Stimulated activated effector memory CD8-positive, alpha-beta T cell treated with anti-CD3 and anti-CD28 coated beads, Interleukin-12 subunit alpha, Interleukin-12 subunit beta, amount 100 ng/mL, for 72 hours (primary cell): ENCODE measurements around the gene ST6GALNAC3.
"Not testable (repeated sequence)": the region's sequence is repeated elsewhere in the genome, so short reads cannot be mapped to it uniquely, and the experiment has no call there.

Experiments
- ATAC-seq: fragments of 150-1000 bp; cut with Tn5 transposase; 2 replicates; pipeline ENCODE4 v1.10.0; 2021
- DNase-seq, 2 donors: peaks; one replicate each; pipeline ENCODE4 v3.0.0; 2021 to 2022; ENCODE audit warnings: low spot score in 2 of 2
- H3K27ac Mint-ChIP-seq: one replicate; pipeline ENCODE4 v1.8.0; 2022; ENCODE audit warnings: mild to moderate bottlenecking, mixed read lengths
- H3K36me3 Mint-ChIP-seq: one replicate; pipeline ENCODE4 v1.8.0; 2022; ENCODE audit warnings: mild to moderate bottlenecking, mixed read lengths
- H3K4me1 Mint-ChIP-seq: one replicate; pipeline ENCODE4 v1.8.0; 2022; ENCODE audit warnings: mixed read lengths
- H3K4me3 Mint-ChIP-seq: one replicate; pipeline ENCODE4 v1.8.0; 2022; ENCODE audit warnings: mild to moderate bottlenecking, mixed read lengths
- H3K9me3 Mint-ChIP-seq: one replicate; pipeline ENCODE4 v1.8.0; 2022; ENCODE audit warnings: mixed read lengths

Gene ST6GALNAC3

DNA sequence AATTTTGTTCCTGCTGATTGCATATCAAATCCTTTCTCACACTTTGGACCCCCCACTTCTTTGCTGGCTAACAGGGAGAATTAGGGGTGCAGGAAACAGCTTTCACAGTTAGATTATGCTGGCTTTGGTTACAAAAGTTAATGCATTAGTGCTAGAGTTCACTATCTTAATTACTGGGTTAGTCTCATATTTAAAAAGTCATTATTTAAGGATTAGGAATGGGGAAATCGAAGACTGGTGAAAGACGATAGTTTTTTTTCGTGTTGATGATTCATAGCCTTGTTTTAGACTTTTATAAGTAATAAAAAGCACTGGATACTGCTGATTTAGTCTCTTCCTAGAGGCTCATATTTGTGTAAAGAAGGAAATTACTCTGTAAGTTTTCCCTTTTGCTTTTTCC is 11.6 kb downstream of the ST6GALNAC3 start:
- no peak for DNase-seq
- no peaks in the 10 kb centered on the region for H3K36me3 Mint-ChIP-seq
- H3K9me3 Mint-ChIP-seq: no peaks in the 10 kb centered on the region
- no peak overlapping the region for H3K4me3 Mint-ChIP-seq
- no peaks in the 10 kb centered on the region for H3K4me1 Mint-ChIP-seq
- H3K27ac Mint-ChIP-seq: no peak overlapping the region
- no peak for ATAC-seq

DNA sequence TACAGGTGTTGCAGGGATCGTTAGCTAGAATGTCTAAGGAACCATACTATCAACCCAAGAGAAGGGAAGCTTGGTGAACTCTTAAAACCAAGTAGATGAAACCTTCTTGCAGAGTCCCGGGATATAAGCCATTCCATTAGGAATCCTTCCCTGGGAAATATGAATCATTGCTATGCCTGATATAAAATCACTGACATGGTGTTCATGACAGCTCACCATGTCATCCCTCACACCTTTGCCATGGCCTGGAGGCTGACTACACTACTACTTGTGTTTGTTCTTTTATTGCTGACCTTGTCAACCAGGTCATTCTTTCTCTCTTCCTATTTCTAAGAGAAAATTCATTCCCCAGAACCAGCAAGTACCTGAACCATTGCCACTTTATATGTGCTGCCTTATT is 12.1 kb downstream of the ST6GALNAC3 start:
- H3K4me1 Mint-ChIP-seq: no peaks in the 10 kb centered on the region
- H3K4me3 Mint-ChIP-seq: no peak overlapping the region
- H3K27ac Mint-ChIP-seq: no peak overlapping the region
- H3K9me3 Mint-ChIP-seq: no peaks in the 10 kb centered on the region
- no peaks in the 10 kb centered on the region for H3K36me3 Mint-ChIP-seq
- no peak for DNase-seq
- no peak for ATAC-seq

DNA sequence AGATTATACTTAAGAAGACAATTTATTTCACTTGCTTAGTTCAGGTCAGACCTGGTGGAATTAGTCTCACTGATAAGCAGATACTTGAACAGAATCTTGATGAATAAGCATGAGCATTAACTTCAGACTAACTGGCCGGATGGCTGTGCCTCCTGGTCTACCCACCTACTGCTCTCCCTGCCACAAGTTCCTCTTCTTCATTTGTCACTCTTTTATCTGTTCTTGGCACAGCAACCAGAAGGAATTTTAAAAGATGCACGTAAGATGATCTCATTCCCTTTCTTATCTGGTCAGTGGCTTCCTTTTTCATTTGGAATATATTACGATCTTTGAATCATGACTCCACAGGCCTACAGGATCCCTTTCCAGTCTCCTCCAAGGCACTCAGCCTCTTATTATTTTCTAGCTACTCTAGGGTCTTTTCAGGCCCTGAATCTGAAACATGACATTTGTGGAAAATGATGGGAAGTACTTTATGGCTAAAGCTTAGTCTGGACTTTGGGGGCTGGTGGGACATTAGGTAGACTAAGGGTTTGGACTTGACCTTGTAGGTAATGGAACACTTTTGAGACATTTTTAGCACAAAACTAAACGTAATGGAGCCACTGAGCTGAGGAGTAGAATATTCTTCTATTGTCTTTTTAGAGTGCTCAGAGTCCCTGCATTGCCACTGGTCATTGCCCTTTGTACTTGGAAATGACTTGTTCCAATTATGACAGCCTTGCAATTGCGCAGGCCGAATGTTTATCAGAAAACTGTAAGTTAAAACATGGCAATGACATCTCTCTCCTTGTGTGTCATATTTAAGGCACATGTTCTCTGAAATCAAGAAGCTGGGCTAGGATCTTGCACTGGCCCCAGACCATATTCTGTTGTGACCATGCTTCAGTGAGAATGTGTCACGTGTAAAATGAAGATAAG is 16.0 kb downstream of the ST6GALNAC3 start:
- H3K27ac Mint-ChIP-seq: no peak overlapping the region
- H3K9me3 Mint-ChIP-seq: no peaks in the 10 kb centered on the region
- H3K4me1 Mint-ChIP-seq: no peaks in the 10 kb centered on the region
- DNase-seq: no peak
- ATAC-seq: no peak
- H3K4me3 Mint-ChIP-seq: no peak overlapping the region
- H3K36me3 Mint-ChIP-seq: no peaks in the 10 kb centered on the region

DNA sequence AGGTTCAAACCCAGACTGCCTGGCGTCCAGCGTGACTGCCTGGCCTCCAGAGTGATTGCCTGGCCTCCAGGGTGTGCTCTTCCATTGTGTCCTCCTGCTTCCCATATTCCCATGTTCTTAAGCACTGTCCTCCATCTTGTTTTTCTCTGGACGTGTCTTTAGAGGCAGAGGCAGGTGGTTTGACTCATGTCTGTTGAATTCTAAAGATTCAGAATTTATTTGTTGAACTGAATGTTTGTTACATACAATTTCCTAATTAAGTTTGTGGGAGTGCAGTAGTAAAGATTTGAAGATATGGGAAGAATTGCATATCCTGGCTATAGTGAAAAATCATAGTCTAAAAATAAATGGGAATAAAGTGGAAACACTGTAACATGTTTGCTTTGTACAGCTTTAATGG is 18.3 kb downstream of the ST6GALNAC3 start:
- Mint-ChIP-seq H3K4me3 (no peak overlapping the region), H3K4me1 (no peaks in the 10 kb centered on the region), H3K27ac (no peak overlapping the region), H3K9me3 (no peaks in the 10 kb centered on the region), H3K36me3 (no peaks in the 10 kb centered on the region)
- DNase-seq: no peak
- no peak for ATAC-seq

DNA sequence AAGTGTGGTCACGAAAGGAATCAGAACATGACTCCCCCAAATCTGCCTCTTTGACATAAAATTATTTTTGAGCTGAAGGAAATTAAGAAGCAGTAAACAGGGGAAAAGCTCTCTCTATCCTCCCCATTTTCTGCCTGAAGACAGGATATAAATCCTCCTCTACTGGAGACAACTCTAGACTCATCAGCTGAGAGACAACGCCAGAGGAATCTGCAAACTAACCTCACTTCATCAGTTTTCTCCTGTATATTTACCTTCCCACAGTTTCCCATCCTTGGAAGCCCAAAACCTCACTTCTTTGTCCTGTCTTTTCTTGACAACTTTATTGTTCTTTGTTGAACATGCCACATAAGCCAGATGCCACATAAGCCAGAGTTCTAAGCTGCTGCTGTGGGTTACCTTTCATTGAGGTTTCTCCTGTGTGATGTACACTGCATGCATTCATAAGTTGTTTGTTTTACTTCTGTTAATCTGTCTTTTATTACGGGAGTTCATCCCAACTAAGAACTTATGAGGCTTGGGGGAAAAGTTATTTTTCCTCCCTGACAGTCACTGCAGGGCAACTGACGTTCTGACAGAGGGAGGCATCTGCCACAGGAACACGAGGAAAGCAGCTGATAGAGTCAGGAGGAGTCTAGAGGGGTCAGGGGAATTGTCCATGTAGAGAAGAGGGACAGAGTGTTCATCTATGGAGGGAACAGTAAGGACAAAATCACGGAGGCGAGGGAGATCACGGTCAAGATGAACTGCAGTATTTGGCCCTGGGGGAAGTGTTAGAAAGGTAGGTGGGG is 19.2 kb downstream of the ST6GALNAC3 start:
- ATAC-seq: no peak
- H3K9me3 Mint-ChIP-seq: no peaks in the 10 kb centered on the region
- H3K36me3 Mint-ChIP-seq: no peaks in the 10 kb centered on the region
- no peak overlapping the region for H3K27ac Mint-ChIP-seq
- no peak overlapping the region for H3K4me3 Mint-ChIP-seq
- H3K4me1 Mint-ChIP-seq: no peaks in the 10 kb centered on the region
- no peak for DNase-seq

DNA sequence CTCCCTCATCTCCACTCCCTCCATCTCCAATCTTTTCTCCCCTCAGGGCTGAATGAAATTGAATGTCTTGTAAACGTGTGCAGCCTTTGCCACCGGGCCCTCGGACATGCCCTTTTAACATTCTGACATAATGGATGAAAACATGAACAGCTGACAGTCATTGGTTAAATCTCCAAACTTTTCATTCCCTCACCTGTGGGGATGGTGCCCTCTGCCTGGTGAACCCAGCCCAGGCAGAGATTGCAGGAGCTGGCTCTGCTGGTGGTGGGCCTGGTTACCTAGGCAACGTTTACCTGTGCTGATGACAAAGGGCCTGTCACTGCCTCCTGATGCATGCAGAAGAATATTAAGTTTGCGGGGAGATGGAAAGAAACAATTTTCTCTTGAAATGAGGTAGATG is 21.3 kb downstream of the ST6GALNAC3 start:
- ATAC-seq: no peak
- no peak overlapping the region for H3K27ac Mint-ChIP-seq
- no peaks in the 10 kb centered on the region for H3K36me3 Mint-ChIP-seq
- no peak for DNase-seq
- no peaks in the 10 kb centered on the region for H3K9me3 Mint-ChIP-seq
- no peak overlapping the region for H3K4me3 Mint-ChIP-seq
- no peaks in the 10 kb centered on the region for H3K4me1 Mint-ChIP-seq

DNA sequence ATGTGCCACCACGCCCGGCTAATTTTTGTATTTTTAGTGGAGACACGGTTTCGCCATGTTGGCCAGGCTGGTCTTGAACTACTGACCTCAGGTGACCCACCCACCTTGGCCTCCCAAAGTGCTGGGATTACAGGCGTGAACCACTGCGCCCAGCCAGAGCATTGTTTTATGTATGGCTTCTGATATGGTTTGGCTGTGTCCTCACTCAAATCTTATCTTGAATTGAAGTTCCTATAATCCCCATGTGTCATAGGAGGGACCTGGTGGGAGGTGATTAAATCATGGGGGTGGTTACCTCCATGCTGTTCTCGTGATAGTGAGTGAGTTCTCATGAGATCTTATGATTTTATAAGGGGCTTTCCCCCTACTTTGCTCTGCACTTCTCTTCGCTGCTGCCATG is 22.5 kb downstream of the ST6GALNAC3 start:
- H3K27ac Mint-ChIP-seq, H3K9me3 Mint-ChIP-seq, ATAC-seq, H3K36me3 Mint-ChIP-seq, DNase-seq, H3K4me3 Mint-ChIP-seq, H3K4me1 Mint-ChIP-seq: not testable (repeated sequence)

DNA sequence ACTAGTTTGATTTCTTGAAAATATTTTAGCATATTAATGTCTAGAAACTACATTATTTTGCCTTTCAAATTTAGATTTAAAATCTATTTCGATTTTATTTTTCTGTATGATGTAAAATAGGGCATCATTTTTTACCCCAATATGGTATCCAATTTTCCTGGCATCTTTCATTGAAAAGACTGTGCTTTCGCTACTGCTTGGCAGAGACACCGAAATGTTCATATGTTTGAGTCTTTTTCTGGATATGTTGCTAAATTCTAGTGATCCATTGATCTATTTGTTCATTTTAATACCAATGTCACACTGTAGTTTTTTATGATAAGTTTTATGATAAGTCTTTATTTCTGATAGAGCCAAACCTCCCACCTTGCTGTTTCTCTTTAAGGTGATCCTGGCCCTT is 24.3 kb downstream of the ST6GALNAC3 start:
- no peaks in the 10 kb centered on the region for H3K4me1 Mint-ChIP-seq
- H3K27ac Mint-ChIP-seq: no peak overlapping the region
- no peak for ATAC-seq
- no peak for DNase-seq
- H3K9me3 Mint-ChIP-seq: no peaks in the 10 kb centered on the region
- H3K4me3 Mint-ChIP-seq: no peak overlapping the region
- H3K36me3 Mint-ChIP-seq: no peaks in the 10 kb centered on the region

DNA sequence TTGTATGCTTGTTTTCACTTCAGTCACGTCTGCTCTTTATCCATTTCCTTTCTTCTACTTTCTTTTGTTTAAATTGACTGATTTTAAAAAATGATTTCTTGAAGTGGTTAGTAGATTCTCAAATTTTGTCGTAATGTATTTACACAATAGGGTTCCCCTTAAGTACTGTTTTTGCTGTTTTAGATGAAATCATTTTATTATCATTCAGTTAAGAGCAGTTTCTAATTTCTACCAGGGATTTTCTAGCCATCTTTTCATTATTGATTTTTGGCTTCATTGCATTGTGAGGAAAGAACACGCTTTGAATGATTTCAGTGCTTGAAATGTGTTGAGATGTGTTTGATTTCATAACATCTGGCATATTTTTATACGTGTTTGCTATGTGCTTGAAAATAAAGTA is 27.0 kb downstream of the ST6GALNAC3 start:
- Mint-ChIP-seq H3K4me3 (no peak overlapping the region), H3K27ac (no peak overlapping the region), H3K36me3 (no peaks in the 10 kb centered on the region)

DNA sequence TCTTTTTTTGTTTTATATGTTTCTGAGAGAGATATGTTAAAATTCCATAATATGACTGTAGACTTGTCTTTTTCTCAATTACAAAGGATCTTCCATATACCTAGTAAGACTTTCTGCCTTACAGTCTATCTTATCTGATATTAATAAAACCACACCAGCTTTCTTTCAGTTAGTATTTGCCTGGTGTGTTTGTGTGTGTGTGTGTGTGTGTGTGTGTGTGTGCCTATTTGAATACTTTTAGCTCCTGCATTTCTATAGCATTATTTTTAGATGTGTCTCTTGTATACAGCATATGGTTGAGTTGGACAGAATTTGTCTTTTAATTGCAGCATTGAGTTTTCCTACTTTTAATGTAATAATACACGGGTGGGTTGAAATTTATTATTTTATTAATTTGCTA is 27.5 kb downstream of the ST6GALNAC3 start:
- Mint-ChIP-seq H3K4me1 (no peaks in the 10 kb centered on the region), H3K9me3 (no peaks in the 10 kb centered on the region), H3K27ac (no peak overlapping the region), H3K4me3 (no peak overlapping the region), H3K36me3 (no peaks in the 10 kb centered on the region)
- DNase-seq: no peak
- no peak for ATAC-seq

More for the DNA sequence above, 27.0 kb downstream of the ST6GALNAC3 start:
- DNase-seq (no peak), ATAC-seq (no peak)
- H3K9me3 Mint-ChIP-seq: no peaks in the 10 kb centered on the region
- no peaks in the 10 kb centered on the region for H3K4me1 Mint-ChIP-seq

DNA sequence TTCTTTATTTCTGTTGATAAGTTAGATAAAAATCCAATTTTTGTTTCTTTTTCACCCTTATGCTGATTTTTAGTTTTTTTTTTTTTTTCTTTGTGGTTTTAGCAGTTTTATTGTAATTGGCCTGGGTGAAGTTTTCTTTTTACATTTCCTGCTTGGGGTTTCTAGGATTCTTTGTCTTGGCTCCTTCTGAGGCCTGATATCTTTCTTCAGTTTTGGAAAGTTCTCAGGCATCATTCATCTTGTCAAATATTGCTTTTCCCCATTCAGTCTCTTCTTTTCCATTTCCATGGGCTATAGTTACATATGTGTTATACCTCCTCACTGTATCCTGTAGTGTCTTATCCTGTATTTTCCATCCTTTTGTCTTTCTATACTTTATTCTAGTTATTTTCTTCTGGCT is 28.5 kb downstream of the ST6GALNAC3 start:
- Mint-ChIP-seq H3K4me1 (no peaks in the 10 kb centered on the region), H3K36me3 (no peaks in the 10 kb centered on the region), H3K27ac (no peak overlapping the region), H3K4me3 (no peak overlapping the region), H3K9me3 (no peaks in the 10 kb centered on the region)
- no peak for DNase-seq
- ATAC-seq: no peak

DNA sequence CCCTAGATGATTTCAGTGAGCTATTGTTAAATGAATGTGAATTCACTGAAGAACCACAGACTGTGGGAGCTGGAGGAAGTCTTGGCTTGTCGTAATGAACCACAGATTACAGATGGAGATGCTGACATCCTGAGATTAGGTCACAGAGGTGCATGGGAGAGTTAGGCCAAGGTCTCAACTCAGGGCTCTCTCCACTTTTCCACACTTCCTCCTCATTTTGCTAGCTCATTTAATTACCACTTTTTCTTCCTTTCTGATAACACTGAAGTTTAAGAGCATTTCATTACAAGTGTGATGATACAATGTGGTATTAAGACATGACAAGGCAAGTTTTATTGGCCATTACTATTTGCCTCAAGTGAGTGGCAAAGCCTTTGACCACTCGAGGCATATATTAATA is 30.8 kb downstream of the ST6GALNAC3 start:
- no peak overlapping the region for H3K4me3 Mint-ChIP-seq
- no peaks in the 10 kb centered on the region for H3K9me3 Mint-ChIP-seq
- no peak for DNase-seq
- no peaks in the 10 kb centered on the region for H3K4me1 Mint-ChIP-seq
- no peak for ATAC-seq
- H3K36me3 Mint-ChIP-seq: no peaks in the 10 kb centered on the region
- H3K27ac Mint-ChIP-seq: no peak overlapping the region

DNA sequence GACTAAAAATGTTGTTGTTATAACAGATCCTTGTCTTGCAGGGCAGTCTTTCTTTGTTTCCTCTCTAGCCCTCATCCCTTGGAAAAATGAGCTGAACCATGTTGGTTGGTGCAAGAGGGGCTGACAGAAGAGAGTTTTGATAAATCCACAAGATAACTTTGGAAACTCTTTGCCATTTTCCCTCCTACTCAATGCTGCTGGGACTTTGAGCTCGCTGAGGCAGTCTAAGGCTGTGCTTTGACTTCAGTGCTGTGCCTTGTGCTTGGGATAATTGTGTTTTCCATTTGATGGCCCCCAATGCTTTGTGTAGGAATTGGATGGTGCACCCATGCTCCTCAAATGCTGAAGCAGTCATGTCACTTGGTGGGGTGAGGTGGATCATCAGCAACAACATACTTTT is 31.7 kb downstream of the ST6GALNAC3 start:
- ATAC-seq: no peak
- DNase-seq: no peak
- Mint-ChIP-seq H3K4me1 (no peaks in the 10 kb centered on the region), H3K9me3 (no peaks in the 10 kb centered on the region), H3K36me3 (no peaks in the 10 kb centered on the region), H3K4me3 (no peak overlapping the region), H3K27ac (no peak overlapping the region)

DNA sequence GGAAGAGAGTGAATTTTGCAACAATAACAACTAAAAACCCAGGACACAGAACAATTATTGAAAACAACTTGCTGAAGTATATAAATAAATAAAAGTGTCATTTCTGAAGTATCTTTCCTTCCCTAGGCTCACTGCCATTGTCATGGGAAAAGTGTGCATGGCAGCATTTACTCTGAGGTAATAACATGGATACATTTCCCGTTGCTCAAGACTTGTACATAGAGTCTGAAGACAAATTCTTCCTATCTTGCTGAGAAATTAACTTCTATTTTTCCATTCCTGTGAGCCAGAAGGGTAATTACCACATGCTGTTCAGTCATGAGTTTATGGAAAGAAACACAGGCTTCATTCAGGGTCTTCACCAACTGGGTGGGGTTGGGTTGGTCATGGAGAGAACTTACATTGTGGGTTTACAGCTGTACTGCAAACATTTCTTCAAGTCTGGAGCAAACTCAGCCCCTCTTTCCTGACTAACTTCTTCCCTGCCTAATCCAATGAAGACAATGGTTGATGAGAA is 32.2 kb downstream of the ST6GALNAC3 start:
- Mint-ChIP-seq H3K4me1 (no peaks in the 10 kb centered on the region), H3K27ac (no peak overlapping the region), H3K4me3 (no peak overlapping the region), H3K36me3 (no peaks in the 10 kb centered on the region), H3K9me3 (no peaks in the 10 kb centered on the region)
- no peak for DNase-seq
- ATAC-seq: no peak

DNA sequence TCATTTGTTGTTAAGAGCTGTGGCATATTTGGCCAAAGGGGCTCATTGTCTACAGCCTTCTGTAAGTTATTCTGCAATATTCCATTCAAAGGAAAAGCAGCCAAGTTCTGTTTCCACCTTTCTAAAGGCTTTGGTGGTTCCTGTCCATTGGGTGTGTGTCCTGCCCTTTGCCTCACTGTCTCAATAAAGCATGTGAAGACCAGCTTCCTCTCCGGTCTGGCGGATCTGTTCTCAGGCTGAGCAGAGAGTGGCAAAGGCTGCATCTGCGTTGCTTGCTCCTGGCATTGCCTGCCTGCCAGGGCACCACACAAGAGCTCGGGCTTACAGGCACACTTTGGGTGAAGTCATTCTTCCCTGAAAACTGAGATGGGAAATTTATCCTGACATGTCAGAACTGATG is 34.9 kb downstream of the ST6GALNAC3 start:
- no peaks in the 10 kb centered on the region for H3K36me3 Mint-ChIP-seq
- H3K4me1 Mint-ChIP-seq: no peaks in the 10 kb centered on the region
- ATAC-seq: no peak
- no peak overlapping the region for H3K4me3 Mint-ChIP-seq
- no peak overlapping the region for H3K27ac Mint-ChIP-seq
- DNase-seq: no peak
- no peaks in the 10 kb centered on the region for H3K9me3 Mint-ChIP-seq
